ENCODE data around the gene TMCC2. TPM values are rescaled to one million over a fixed set of nuclear protein-coding genes. Genes with fewer than 3 reads are reported as not detected.

TMCC2 gene
- total RNA-seq, 4 donors from 2014 or later: 2.4 to 6.1 (median 5.3) TPM

GRCh38 chr1:205211839-205212536, 15.8 kb upstream of the TMCC2 start:
- H3K4me3 ChIP-seq: peak overlapping the region; percentile 77 to 89
- no peaks in the 10 kb centered on the region for H3K36me3 ChIP-seq
- no peak for DNase-seq
- H3K4me1 ChIP-seq: peaks cover 0 to 6% of the 10 kb centered on the region in 2 donors
- peak overlapping the region; percentile 83 to 86 for H3K27ac ChIP-seq
- H3K9me3 ChIP-seq: no peaks in the 10 kb centered on the region
- no peaks in the 10 kb centered on the region for H3K27me3 ChIP-seq
- intact Hi-C loops (cut with DNase I; ENCODE audit: low total_unique reads): no loop called here
- TF ChIP-seq CTCF (IDR thresholded peaks at IDR 0.05) (no peak), POLR2A (IDR thresholded peaks at IDR 0.05) (no peak)

- DNase-seq: no peak
- no peak overlapping the region for H3K4me3 ChIP-seq
- no peaks in the 10 kb centered on the region for H3K27me3 ChIP-seq
- intact Hi-C loops (cut with DNase I; ENCODE audit: low total_unique reads): no loop called here
- no peaks in the 10 kb centered on the region for H3K9me3 ChIP-seq
- no peaks in the 10 kb centered on the region for H3K36me3 ChIP-seq
- H3K4me1 ChIP-seq: peaks cover 0 to 5% of the 10 kb centered on the region in 2 donors
- no peak overlapping the region for H3K27ac ChIP-seq
- no peak for TF ChIP-seq POLR2A (IDR thresholded peaks at IDR 0.05)
- no peak for TF ChIP-seq CTCF (IDR thresholded peaks at IDR 0.05)
Measured at GRCh38 chr1:205214756-205215155, 13.0 kb upstream of the TMCC2 start.

GRCh38 chr1:205216588-205216987, 11.2 kb upstream of the TMCC2 start:
- Histone ChIP-seq H3K27me3 (no peaks in the 10 kb centered on the region), H3K4me3 (no peak overlapping the region), H3K27ac (no peak overlapping the region), H3K4me1 (no peaks in the 10 kb centered on the region), H3K36me3 (no peaks in the 10 kb centered on the region), H3K9me3 (no peaks in the 10 kb centered on the region)
- intact Hi-C loops (cut with DNase I; ENCODE audit: low total_unique reads): no loop called here
- DNase-seq: no peak
- TF ChIP-seq CTCF (IDR thresholded peaks at IDR 0.05): no peak
- no peak for TF ChIP-seq POLR2A (IDR thresholded peaks at IDR 0.05)

DNA sequence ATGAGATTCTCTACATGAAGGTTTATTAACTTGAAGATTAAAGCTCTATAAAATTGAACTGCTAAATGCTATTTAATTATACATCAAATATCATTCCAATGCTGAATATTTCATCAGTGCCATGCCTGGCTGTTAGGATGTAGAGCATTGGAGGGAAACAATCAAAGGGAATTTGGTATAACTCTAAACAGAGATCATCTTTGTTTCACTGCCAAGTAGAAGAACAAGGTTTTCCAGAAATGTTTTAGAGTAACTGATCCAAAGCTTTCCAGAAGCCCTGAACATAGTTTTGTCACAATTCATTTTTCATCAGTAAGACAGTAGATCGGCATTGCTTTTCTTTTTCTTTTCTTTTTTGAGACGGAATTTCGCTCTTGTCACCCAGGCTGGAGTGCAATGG, 10.3 kb upstream of the TMCC2 start:
- intact Hi-C loops (cut with DNase I; ENCODE audit: low total_unique reads): no loop called here
- TF ChIP-seq CTCF (IDR thresholded peaks at IDR 0.05) (no peak), POLR2A (IDR thresholded peaks at IDR 0.05) (no peak)
- Histone ChIP-seq H3K4me3 (no peak overlapping the region), H3K36me3 (no peaks in the 10 kb centered on the region), H3K27ac (no peak overlapping the region), H3K9me3 (no peaks in the 10 kb centered on the region), H3K27me3 (no peaks in the 10 kb centered on the region), H3K4me1 (no peaks in the 10 kb centered on the region)
- no peak for DNase-seq

DNA sequence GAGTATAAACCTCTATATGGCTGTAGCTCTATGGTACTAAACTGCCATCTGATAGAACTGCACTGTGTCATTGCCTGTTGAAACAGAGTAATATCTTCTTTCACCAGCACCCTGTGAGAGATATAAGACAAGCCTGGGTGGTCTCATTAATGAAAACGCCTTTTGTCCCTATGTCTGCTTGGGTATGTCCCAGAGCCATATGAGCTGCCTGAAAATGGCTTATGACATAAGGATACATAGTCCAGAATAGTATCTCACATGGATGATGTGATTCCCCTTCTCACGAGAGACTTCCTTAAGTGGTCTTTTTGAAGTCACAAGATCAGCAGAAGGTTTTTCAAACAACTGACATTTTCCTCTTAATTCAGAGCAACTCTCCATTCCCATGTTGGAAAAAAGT, 7.3 kb upstream of the TMCC2 start:
- intact Hi-C loops (cut with DNase I; ENCODE audit: low total_unique reads): no loop called here
- no peak overlapping the region for H3K27ac ChIP-seq
- no peaks in the 10 kb centered on the region for H3K4me1 ChIP-seq
- DNase-seq: no peak
- H3K9me3 ChIP-seq: no peaks in the 10 kb centered on the region
- no peaks in the 10 kb centered on the region for H3K36me3 ChIP-seq
- no peaks in the 10 kb centered on the region for H3K27me3 ChIP-seq
- no peak for TF ChIP-seq CTCF (IDR thresholded peaks at IDR 0.05)
- no peak for TF ChIP-seq POLR2A (IDR thresholded peaks at IDR 0.05)
- no peak overlapping the region for H3K4me3 ChIP-seq

Data from uterus (tissue), 4 donors.